NCI-H1436 treated with DMSO at 0.1 percent for 48 hours (cell line): ENCODE results near the gene TOMM5.

Experiments used
- DNase-seq: peaks from one replicate; lab custom pipeline; 2025; lab: John Stamatoyannopoulos, UW

Gene TOMM5

GRCh38 chr9:37592108-37592951, at the start of gene TOMM5:
TOMM5 (minus strand) TSS chr9:37592597; CDS start chr9:37592532, 65 bp downstream.
- DNase-seq, result peak; percentile 51

- no peak for DNase-seq
Observed at GRCh38 chr9:37641331-37641730, 48.9 kb upstream of the TOMM5 start.

- no peak for DNase-seq
Observed at GRCh38 chr9:37640246-37640645, 47.8 kb upstream of the TOMM5 start.

GRCh38 chr9:37639841-37640240, 47.4 kb upstream of the TOMM5 start:
- no peak for DNase-seq

GRCh38 chr9:37639109-37639762, 46.8 kb upstream of the TOMM5 start:
- no peak for DNase-seq

- DNase-seq, result no peak
Observed at GRCh38 chr9:37636511-37637448, 44.4 kb upstream of the TOMM5 start.

GRCh38 chr9:37635808-37636207, 43.4 kb upstream of the TOMM5 start:
- no peak for DNase-seq

GRCh38 chr9:37632479-37632878, 40.1 kb upstream of the TOMM5 start:
- DNase-seq, result no peak

GRCh38 chr9:37626708-37627292, 34.4 kb upstream of the TOMM5 start:
- DNase-seq, result no peak

GRCh38 chr9:37625758-37626147, 33.4 kb upstream of the TOMM5 start:
- no peak for DNase-seq

- DNase-seq, result no peak
Observed at GRCh38 chr9:37625036-37625757, 32.8 kb upstream of the TOMM5 start.

- DNase-seq, result no peak
Observed at GRCh38 chr9:37624073-37624472, 31.7 kb upstream of the TOMM5 start.

GRCh38 chr9:37623267-37623666, 30.9 kb upstream of the TOMM5 start:
- DNase-seq, result no peak

- DNase-seq, result no peak
Observed at GRCh38 chr9:37622462-37622861, 30.1 kb upstream of the TOMM5 start.

- no peak for DNase-seq
Observed at GRCh38 chr9:37621273-37622121, 29.1 kb upstream of the TOMM5 start.

- DNase-seq, result no peak
Observed at GRCh38 chr9:37620396-37620795, 28.0 kb upstream of the TOMM5 start.

GRCh38 chr9:37619806-37620205, 27.4 kb upstream of the TOMM5 start:
- DNase-seq, result no peak

GRCh38 chr9:37618817-37619216, 26.4 kb upstream of the TOMM5 start:
- no peak for DNase-seq

- DNase-seq, result peak; percentile 3
Observed at GRCh38 chr9:37617832-37618231, 25.4 kb upstream of the TOMM5 start.

GRCh38 chr9:37617161-37617560, 24.8 kb upstream of the TOMM5 start:
- DNase-seq, result no peak
